Measurements from ENCODE around the gene NUP214.

DNA sequence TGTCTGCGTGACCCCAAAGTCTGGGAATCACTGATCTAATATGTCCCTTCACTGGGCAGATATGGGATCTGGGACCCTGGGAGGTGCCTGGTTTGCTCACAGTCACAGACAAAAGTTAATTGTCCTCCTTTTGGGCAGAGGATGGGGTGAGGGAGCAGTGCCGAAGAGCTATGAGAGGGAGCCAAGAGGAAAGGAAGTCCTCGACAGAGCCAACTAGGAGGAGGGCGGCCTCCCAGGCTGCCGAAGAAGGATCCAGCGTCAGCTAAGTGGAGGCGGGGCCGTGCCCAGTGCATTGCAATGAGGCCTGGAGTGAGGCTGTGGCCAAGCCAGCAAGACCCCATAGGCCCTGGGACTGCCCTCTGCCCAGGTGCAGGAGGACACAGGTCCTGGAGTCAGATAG lies 17.6 kb upstream of the NUP214 start:
- TF ChIP-seq, protein P1, sequence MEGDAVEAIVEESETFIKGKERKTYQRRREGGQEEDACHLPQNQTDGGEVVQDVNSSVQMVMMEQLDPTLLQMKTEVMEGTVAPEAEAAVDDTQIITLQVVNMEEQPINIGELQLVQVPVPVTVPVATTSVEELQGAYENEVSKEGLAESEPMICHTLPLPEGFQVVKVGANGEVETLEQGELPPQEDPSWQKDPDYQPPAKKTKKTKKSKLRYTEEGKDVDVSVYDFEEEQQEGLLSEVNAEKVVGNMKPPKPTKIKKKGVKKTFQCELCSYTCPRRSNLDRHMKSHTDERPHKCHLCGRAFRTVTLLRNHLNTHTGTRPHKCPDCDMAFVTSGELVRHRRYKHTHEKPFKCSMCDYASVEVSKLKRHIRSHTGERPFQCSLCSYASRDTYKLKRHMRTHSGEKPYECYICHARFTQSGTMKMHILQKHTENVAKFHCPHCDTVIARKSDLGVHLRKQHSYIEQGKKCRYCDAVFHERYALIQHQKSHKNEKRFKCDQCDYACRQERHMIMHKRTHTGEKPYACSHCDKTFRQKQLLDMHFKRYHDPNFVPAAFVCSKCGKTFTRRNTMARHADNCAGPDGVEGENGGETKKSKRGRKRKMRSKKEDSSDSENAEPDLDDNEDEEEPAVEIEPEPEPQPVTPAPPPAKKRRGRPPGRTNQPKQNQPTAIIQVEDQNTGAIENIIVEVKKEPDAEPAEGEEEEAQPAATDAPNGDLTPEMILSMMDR (conservative IDR thresholded peaks at IDR 0.05; ENCODE audit: low read depth, low read length): no peak
- no peak for TF ChIP-seq CEBPB (IDR thresholded peaks at IDR 0.05; ENCODE audit: low read depth, low read length)
- no peak for TF ChIP-seq POLR2A (IDR thresholded peaks at IDR 0.05; ENCODE audit: low read depth, low read length)
- no peak for TF ChIP-seq CHD1 (IDR thresholded peaks at IDR 0.05; ENCODE audit: low read depth, low read length)
- TF ChIP-seq MXI1 (IDR thresholded peaks at IDR 0.05; ENCODE audit: borderline replicate concordance, low read depth, low read length): no peak
- TF ChIP-seq FOS (IDR thresholded peaks at IDR 0.05; ENCODE audit: low read depth, low read length): no peak
- TF ChIP-seq, protein P2, sequence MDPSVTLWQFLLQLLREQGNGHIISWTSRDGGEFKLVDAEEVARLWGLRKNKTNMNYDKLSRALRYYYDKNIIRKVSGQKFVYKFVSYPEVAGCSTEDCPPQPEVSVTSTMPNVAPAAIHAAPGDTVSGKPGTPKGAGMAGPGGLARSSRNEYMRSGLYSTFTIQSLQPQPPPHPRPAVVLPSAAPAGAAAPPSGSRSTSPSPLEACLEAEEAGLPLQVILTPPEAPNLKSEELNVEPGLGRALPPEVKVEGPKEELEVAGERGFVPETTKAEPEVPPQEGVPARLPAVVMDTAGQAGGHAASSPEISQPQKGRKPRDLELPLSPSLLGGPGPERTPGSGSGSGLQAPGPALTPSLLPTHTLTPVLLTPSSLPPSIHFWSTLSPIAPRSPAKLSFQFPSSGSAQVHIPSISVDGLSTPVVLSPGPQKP (IDR thresholded peaks at IDR 0.05; ENCODE audit: borderline replicate concordance, low read depth, low read length): no peak
- no peak for TF ChIP-seq MAZ (IDR thresholded peaks at IDR 0.05; ENCODE audit: borderline replicate concordance, low read depth, low read length)
- TF ChIP-seq MAFK (IDR thresholded peaks at IDR 0.05; ENCODE audit: low read depth, low read length): no peak
- TF ChIP-seq RAD21 (IDR thresholded peaks at IDR 0.05; ENCODE audit: low read length): no peak
